Neural cell (in vitro differentiated cells): ENCODE data around the gene GHRH. TPM values are rescaled to one million over a fixed set of nuclear protein-coding genes. Genes with fewer than 3 reads are reported as not detected.
A peak's percentile ranks its signal among the peaks of the same experiment; 100 is the strongest.

Source experiments
- H2AFZ ChIP-seq: fragments of 200-600, 300-800 bp; sonication (generic), shearing (Covaris generic); 2 replicates; pipeline ENCODE4 v1.6.0; 2014; ENCODE audit warnings: low read depth, mild to moderate bottlenecking, antibody characterized with exemption, low read length, moderate library complexity
- H3F3A ChIP-seq: fragments of 200-600 bp; shearing (Covaris generic); 2 replicates; pipeline ENCODE4 v1.6.1; 2016; ENCODE audit warnings: mild to moderate bottlenecking, moderate library complexity, mixed read lengths, antibody characterized with exemption, low read length; ENCODE audit not compliant: insufficient read depth, poor library complexity, severe bottlenecking
- H3K27ac ChIP-seq: fragments of 200-600, 300-800 bp; sonication (generic), shearing (Covaris generic); 2 replicates; pipeline ENCODE4 v1.5.1; 2014; ENCODE audit warnings: mild to moderate bottlenecking, low read length, moderate library complexity
- H3K27me3 ChIP-seq: fragments of 300-800, 200-600 bp; sonication (generic), shearing (Covaris generic); 2 replicates; pipeline ENCODE4 v1.6.0; 2014; ENCODE audit warnings: mild to moderate bottlenecking, low read depth, low read length, moderate library complexity; ENCODE audit not compliant: insufficient read depth
- H3K36me3 ChIP-seq: fragments of 300-800, 200-600 bp; sonication (generic), shearing (Covaris generic); 2 replicates; pipeline ENCODE4 v1.5.1; 2014; ENCODE audit warnings: mild to moderate bottlenecking, antibody characterized with exemption, low read length, moderate library complexity; ENCODE audit not compliant: insufficient read depth
- H3K4me2 ChIP-seq: fragments of 300-800, 200-600 bp; sonication (generic), shearing (Covaris generic); 2 replicates; pipeline ENCODE4 v1.6.0; 2014; ENCODE audit warnings: mild to moderate bottlenecking, low read length
- H3K4me3 ChIP-seq: fragments of 300-800, 200-600 bp; sonication (generic), shearing (Covaris generic); 2 replicates; pipeline ENCODE4 v1.5.1; 2014; ENCODE audit warnings: mild to moderate bottlenecking, low read length, moderate library complexity
- H3K79me2 ChIP-seq: fragments of 200-600 bp; shearing (Covaris generic); replicated peaks from 2 replicates; pipeline ENCODE4 v1.6.0; 2014; ENCODE audit warnings: mild to moderate bottlenecking, low read length, moderate library complexity; ENCODE audit not compliant: insufficient read depth
- H3K9ac ChIP-seq: fragments of 300-800, 200-600 bp; sonication (generic), shearing (Covaris generic); 2 replicates; pipeline ENCODE4 v1.6.1; 2016; ENCODE audit warnings: mild to moderate bottlenecking, low read length, mixed read lengths
- H3K9me2 ChIP-seq: fragments of 200-600 bp; shearing (Covaris generic); 2 replicates; pipeline ENCODE4 v1.6.1; 2016; ENCODE audit warnings: mild to moderate bottlenecking, low read length, mixed read lengths; ENCODE audit not compliant: insufficient read depth
- H3K9me3 ChIP-seq: fragments of 200-600, 300-800 bp; sonication (generic), shearing (Covaris generic); 2 replicates; pipeline ENCODE4 v1.6.1; 2016; ENCODE audit warnings: mild to moderate bottlenecking, mixed run types, low read length, moderate library complexity, mixed read lengths
- H4K20me1 ChIP-seq: fragments of 200-600 bp; shearing (Covaris generic); 2 replicates; pipeline ENCODE4 v1.6.1; 2016; ENCODE audit warnings: mild to moderate bottlenecking, mixed run types; ENCODE audit not compliant: insufficient read depth
- EP300 ChIP-seq: fragments of 450-650 bp; conservative IDR thresholded peaks from 2 replicates; pipeline ENCODE4 v1.6.1; 2014; ENCODE audit warnings: antibody characterized with exemption, mild to moderate bottlenecking, moderate library complexity; ENCODE audit not compliant: poor library complexity, severe bottlenecking
- MXI1 ChIP-seq: fragments of 450-650 bp; conservative IDR thresholded peaks from 2 replicates; pipeline ENCODE4 v1.6.1; 2014; ENCODE audit warnings: antibody characterized with exemption, mild to moderate bottlenecking; ENCODE audit not compliant: poor library complexity, severe bottlenecking
- POLR2AphosphoS5 ChIP-seq: IDR thresholded peaks from 2 replicates; pipeline ENCODE4 v1.6.1; 2012
- TAF1 ChIP-seq: IDR thresholded peaks from 2 replicates; pipeline ENCODE4 v1.6.1; 2012; ENCODE audit warnings: low read depth
- polyA plus RNA-seq: library from polyadenylated mRNA; depleted of rRNA; stranded (reverse); fragments of >200 nt; gene quantifications from 2 replicates; pipeline ENCODE4 v1.2.3, GENCODE V29; 2014
- TF ChIP-seq, protein P1 (sequence below): IDR thresholded peaks from 2 replicates; pipeline ENCODE4 v1.6.1; 2012; ENCODE audit warnings: borderline replicate concordance

The GHRH gene
- polyA plus RNA-seq, 1 donor from 2014 or later: not detected

- Histone ChIP-seq H3K9me3 (no peaks in the 10 kb centered on the region), H3K4me2 (no peak overlapping the region), H3K27ac (no peak overlapping the region), H3K36me3 (peaks cover 4% of the 10 kb centered on the region), H3K27me3 (no peaks in the 10 kb centered on the region), H4K20me1 (no peaks in the 10 kb centered on the region), H3K4me3 (no peak overlapping the region), H3F3A (no peaks in the 10 kb centered on the region), H3K9me2 (no peaks in the 10 kb centered on the region), H3K9ac (no peak overlapping the region), H2AFZ (no peak overlapping the region), H3K79me2 (no peaks in the 10 kb centered on the region)
- TF ChIP-seq TAF1: no peak
- TF ChIP-seq, protein P1, sequence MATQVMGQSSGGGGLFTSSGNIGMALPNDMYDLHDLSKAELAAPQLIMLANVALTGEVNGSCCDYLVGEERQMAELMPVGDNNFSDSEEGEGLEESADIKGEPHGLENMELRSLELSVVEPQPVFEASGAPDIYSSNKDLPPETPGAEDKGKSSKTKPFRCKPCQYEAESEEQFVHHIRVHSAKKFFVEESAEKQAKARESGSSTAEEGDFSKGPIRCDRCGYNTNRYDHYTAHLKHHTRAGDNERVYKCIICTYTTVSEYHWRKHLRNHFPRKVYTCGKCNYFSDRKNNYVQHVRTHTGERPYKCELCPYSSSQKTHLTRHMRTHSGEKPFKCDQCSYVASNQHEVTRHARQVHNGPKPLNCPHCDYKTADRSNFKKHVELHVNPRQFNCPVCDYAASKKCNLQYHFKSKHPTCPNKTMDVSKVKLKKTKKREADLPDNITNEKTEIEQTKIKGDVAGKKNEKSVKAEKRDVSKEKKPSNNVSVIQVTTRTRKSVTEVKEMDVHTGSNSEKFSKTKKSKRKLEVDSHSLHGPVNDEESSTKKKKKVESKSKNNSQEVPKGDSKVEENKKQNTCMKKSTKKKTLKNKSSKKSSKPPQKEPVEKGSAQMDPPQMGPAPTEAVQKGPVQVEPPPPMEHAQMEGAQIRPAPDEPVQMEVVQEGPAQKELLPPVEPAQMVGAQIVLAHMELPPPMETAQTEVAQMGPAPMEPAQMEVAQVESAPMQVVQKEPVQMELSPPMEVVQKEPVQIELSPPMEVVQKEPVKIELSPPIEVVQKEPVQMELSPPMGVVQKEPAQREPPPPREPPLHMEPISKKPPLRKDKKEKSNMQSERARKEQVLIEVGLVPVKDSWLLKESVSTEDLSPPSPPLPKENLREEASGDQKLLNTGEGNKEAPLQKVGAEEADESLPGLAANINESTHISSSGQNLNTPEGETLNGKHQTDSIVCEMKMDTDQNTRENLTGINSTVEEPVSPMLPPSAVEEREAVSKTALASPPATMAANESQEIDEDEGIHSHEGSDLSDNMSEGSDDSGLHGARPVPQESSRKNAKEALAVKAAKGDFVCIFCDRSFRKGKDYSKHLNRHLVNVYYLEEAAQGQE: no peak
Measured at GRCh38 chr20:37242503-37242902, 19.1 kb downstream of the GHRH start.

- no peaks in the 10 kb centered on the region for H4K20me1 ChIP-seq
Measured at GRCh38 chr20:37240337-37241067, 21.1 kb downstream of the GHRH start.

More at GRCh38 chr20:37240337-37241067, 21.1 kb downstream of the GHRH start:
- H3K4me2 ChIP-seq: peak overlapping the region; percentile 45
- TF ChIP-seq POLR2AphosphoS5 (peak; percentile 71), MXI1 (no peak), EP300 (peak; percentile 44), TAF1 (no peak)
- TF ChIP-seq, protein P1: peak; percentile 60
- no peaks in the 10 kb centered on the region for H3F3A ChIP-seq
- no peaks in the 10 kb centered on the region for H3K27me3 ChIP-seq
- H3K27ac ChIP-seq: peak overlapping the region; percentile 53
- H3K9ac ChIP-seq: peak overlapping the region; percentile 15
- H3K9me3 ChIP-seq: no peaks in the 10 kb centered on the region
- no peaks in the 10 kb centered on the region for H3K9me2 ChIP-seq
- H3K79me2 ChIP-seq: no peaks in the 10 kb centered on the region
- no peak overlapping the region for H2AFZ ChIP-seq
- H3K36me3 ChIP-seq: peaks cover 15% of the 10 kb centered on the region
- peak overlapping the region; percentile 13 for H3K4me3 ChIP-seq
